HL-60 (cell line): ENCODE measurements around the gene HMOX1.
A peak's percentile ranks its signal among the peaks of the same experiment; 100 is the strongest.

Experiments used
- DNase-seq, 2 experiments: peaks; one replicate each; pipeline ENCODE4 v3.0.0-alpha.2; 2010 to 2020; ENCODE audit warnings: low read depth in 1 of 2, low spot score in 1 of 2
- H3K27ac ChIP-seq: fragments of 250-450 bp; sonication (Bioruptor Pico); replicated peaks from 2 replicates; pipeline ENCODE4 v1.5.1; 2020; ENCODE audit warnings: mild to moderate bottlenecking, moderate library complexity
- H3K27me3 ChIP-seq: fragments of 250-450 bp; sonication (Bioruptor Pico); 2 replicates; pipeline ENCODE4 v1.5.1; 2021; ENCODE audit warnings: mild to moderate bottlenecking, moderate library complexity; ENCODE audit not compliant: insufficient read depth, poor library complexity, severe bottlenecking
- H3K4me3 ChIP-seq: replicated peaks from 2 replicates; pipeline ENCODE4 v1.5.1; 2011; ENCODE audit warnings: mild to moderate bottlenecking, control low read depth, low read length; ENCODE audit not compliant: insufficient read depth
- GABPA ChIP-seq: IDR thresholded peaks from 2 replicates; pipeline ENCODE4 v1.6.1; 2012; ENCODE audit warnings: low read depth
- POLR2AphosphoS5 ChIP-seq: IDR thresholded peaks from 2 replicates; pipeline ENCODE4 v1.6.1; 2012; ENCODE audit warnings: low read depth
- SPI1 ChIP-seq: IDR thresholded peaks from 2 replicates; pipeline ENCODE4 v1.6.1; 2012; ENCODE audit warnings: low read depth, mild to moderate bottlenecking, borderline replicate concordance
- TF ChIP-seq, protein P1 (sequence below): IDR thresholded peaks from one replicate; pipeline ENCODE4 v1.5.1; 2011; ENCODE audit warnings: low read length, control low read depth, inconsistent platforms; ENCODE audit not compliant: insufficient read depth
- TF ChIP-seq, protein P2 (sequence below): IDR thresholded peaks from 2 replicates; pipeline ENCODE4 v1.6.1; 2012; ENCODE audit warnings: low read depth; ENCODE audit not compliant: insufficient replicate concordance

Gene HMOX1

GRCh38 chr22:35369996-35370395 lies 10.9 kb upstream of the HMOX1 start:
- Histone ChIP-seq H3K27me3 (no peaks in the 10 kb centered on the region), H3K4me3 (no peak overlapping the region), H3K27ac (no peak overlapping the region)
- no peak for DNase-seq
- TF ChIP-seq, protein P1, sequence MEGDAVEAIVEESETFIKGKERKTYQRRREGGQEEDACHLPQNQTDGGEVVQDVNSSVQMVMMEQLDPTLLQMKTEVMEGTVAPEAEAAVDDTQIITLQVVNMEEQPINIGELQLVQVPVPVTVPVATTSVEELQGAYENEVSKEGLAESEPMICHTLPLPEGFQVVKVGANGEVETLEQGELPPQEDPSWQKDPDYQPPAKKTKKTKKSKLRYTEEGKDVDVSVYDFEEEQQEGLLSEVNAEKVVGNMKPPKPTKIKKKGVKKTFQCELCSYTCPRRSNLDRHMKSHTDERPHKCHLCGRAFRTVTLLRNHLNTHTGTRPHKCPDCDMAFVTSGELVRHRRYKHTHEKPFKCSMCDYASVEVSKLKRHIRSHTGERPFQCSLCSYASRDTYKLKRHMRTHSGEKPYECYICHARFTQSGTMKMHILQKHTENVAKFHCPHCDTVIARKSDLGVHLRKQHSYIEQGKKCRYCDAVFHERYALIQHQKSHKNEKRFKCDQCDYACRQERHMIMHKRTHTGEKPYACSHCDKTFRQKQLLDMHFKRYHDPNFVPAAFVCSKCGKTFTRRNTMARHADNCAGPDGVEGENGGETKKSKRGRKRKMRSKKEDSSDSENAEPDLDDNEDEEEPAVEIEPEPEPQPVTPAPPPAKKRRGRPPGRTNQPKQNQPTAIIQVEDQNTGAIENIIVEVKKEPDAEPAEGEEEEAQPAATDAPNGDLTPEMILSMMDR = no peak

GRCh38 chr22:35373781-35374180 lies 7.1 kb upstream of the HMOX1 start:
- H3K27ac ChIP-seq = no peak overlapping the region
- no peak for DNase-seq
- H3K27me3 ChIP-seq = no peaks in the 10 kb centered on the region
- no peak overlapping the region for H3K4me3 ChIP-seq
- TF ChIP-seq, protein P1 = no peak
- TF ChIP-seq POLR2AphosphoS5 = no peak
- TF ChIP-seq SPI1 = no peak
- TF ChIP-seq, protein P2, sequence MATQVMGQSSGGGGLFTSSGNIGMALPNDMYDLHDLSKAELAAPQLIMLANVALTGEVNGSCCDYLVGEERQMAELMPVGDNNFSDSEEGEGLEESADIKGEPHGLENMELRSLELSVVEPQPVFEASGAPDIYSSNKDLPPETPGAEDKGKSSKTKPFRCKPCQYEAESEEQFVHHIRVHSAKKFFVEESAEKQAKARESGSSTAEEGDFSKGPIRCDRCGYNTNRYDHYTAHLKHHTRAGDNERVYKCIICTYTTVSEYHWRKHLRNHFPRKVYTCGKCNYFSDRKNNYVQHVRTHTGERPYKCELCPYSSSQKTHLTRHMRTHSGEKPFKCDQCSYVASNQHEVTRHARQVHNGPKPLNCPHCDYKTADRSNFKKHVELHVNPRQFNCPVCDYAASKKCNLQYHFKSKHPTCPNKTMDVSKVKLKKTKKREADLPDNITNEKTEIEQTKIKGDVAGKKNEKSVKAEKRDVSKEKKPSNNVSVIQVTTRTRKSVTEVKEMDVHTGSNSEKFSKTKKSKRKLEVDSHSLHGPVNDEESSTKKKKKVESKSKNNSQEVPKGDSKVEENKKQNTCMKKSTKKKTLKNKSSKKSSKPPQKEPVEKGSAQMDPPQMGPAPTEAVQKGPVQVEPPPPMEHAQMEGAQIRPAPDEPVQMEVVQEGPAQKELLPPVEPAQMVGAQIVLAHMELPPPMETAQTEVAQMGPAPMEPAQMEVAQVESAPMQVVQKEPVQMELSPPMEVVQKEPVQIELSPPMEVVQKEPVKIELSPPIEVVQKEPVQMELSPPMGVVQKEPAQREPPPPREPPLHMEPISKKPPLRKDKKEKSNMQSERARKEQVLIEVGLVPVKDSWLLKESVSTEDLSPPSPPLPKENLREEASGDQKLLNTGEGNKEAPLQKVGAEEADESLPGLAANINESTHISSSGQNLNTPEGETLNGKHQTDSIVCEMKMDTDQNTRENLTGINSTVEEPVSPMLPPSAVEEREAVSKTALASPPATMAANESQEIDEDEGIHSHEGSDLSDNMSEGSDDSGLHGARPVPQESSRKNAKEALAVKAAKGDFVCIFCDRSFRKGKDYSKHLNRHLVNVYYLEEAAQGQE = no peak
- no peak for TF ChIP-seq GABPA

GRCh38 chr22:35375031-35375430 lies 5.9 kb upstream of the HMOX1 start:
- no peak overlapping the region for H3K4me3 ChIP-seq
- H3K27me3 ChIP-seq = no peaks in the 10 kb centered on the region
- H3K27ac ChIP-seq = no peak overlapping the region
- peak in 1 of 2 experiments; percentile 65 for DNase-seq
- TF ChIP-seq, protein P1 = no peak
- TF ChIP-seq, protein P2 = no peak

DNA sequence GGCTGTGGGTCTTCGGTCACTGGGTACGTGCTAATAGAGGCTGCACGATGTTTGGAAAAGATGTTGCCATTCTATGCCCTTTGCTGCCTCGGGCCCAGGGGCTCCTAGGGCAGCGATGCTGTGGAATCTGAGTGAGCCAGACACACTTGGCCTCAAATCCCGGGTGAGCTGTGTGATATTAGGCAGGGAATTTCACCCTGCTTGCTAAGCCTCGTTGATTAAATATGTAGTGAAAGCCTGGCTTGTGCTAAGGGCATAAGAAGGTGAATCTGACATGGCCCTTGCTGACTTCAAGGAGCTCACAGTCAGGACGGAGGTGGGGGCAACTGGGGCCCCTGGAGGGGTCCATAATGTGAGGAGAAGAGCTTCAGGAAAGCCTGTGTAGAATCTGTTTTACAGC lies 5.4 kb upstream of the HMOX1 start:
- no peak for TF ChIP-seq SPI1
- TF ChIP-seq, protein P2 = no peak
- TF ChIP-seq POLR2AphosphoS5 = no peak
- TF ChIP-seq, protein P1 = no peak
- TF ChIP-seq GABPA = no peak
- Histone ChIP-seq H3K4me3 (no peak overlapping the region), H3K27me3 (no peaks in the 10 kb centered on the region), H3K27ac (no peak overlapping the region)
- DNase-seq = no peak
